T-helper 22 cell (primary cell): ENCODE measurements around the gene GJB3.
"Not testable (repeated sequence)": the region's sequence is repeated elsewhere in the genome, so short reads cannot be mapped to it uniquely, and the experiment has no call there.

ENCODE experiments used
- DNase-seq: peaks from one replicate; pipeline ENCODE4 v3.0.0-alpha.2; 2020; ENCODE audit warnings: low read depth

Gene GJB3

DNA sequence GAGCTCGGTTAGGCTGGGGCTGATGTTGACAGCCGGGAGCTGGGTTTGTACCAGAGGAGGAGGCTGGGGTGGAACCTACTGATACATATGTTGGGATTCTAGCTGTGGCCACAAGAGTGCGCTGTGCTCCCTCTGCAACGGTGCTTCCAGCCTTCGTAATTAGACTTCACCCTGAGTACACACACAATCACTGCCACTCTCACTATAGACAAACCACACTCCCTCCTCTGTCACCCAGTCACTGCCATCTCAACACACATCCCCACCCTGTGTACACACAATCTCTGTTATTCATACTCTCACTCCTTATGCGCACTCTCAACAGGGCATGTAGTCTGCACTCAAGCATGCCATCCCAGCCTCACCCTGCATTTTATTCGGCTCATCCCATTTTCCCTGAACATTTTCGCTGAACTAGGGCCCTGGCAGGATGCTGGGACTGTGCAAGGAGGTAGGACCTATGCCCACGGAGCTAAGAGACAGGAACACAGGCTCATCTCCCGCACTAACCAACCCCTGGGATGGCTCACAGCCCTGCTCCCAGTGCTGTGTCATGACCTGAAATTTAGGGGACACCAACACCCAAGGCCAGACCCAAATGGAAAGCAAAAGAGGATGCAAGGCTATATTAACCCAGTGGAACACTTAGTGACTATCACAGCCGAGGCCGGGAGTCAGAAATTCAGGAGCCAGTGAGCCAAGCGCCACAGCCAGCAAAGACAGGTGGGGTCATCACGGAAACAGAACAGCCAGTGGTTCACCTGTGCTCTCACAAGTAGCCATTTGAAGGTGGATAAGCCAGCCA is 5.7 kb downstream of the GJB3 start:
- no peak for DNase-seq

- no peak for DNase-seq
These were observed 6.7 kb downstream of the GJB3 start for GRCh38 chr1:34787461-34788420.

- DNase-seq = no peak
These were observed 10.0 kb downstream of the GJB3 start for GRCh38 chr1:34790985-34791384.

DNA sequence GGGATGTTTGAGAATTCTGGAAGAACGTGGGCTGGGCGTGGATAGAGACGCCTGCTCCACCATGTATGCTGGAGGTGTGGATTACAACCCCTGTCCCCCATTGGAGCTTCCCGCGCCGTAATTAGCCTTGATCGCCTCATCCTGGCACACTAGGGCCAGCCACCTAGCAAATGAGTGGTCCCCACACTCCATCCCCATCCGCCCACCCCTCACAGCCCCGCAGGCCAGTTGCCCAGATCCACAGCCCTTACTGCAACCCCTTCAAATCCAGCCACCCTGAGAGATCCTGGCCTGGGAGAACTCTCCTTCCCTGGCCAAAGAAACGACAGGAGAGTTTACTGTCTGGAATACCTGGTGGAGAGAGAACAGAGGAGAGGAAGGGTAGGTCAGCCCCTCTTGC is 11.4 kb downstream of the GJB3 start:
- DNase-seq = no peak

GRCh38 chr1:34792868-34793727 is 12.1 kb downstream of the GJB3 start, which contains the start of gene GJA4:
Gene GJA4 (plus strand): TSS chr1:34792999. CDS start chr1:34794214, 1,215 bp downstream.
- DNase-seq = no peak

DNA sequence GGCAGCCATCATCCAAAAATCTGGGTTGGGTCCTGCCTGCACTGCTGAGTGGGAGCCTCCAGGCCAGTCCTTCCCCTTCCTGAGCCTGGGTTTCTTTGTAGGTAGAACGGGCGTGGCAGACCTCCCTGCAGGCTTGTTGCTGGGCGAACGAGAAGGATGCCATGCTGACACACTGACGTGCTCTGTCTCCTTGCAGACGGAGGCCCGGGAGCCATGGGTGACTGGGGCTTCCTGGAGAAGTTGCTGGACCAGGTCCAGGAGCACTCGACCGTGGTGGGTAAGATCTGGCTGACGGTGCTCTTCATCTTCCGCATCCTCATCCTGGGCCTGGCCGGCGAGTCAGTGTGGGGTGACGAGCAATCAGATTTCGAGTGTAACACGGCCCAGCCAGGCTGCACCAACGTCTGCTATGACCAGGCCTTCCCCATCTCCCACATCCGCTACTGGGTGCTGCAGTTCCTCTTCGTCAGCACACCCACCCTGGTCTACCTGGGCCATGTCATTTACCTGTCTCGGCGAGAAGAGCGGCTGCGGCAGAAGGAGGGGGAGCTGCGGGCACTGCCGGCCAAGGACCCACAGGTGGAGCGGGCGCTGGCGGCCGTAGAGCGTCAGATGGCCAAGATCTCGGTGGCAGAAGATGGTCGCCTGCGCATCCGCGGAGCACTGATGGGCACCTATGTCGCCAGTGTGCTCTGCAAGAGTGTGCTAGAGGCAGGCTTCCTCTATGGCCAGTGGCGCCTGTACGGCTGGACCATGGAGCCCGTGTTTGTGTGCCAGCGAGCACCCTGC is 13.2 kb downstream of the GJB3 start:
- DNase-seq = no peak

DNA sequence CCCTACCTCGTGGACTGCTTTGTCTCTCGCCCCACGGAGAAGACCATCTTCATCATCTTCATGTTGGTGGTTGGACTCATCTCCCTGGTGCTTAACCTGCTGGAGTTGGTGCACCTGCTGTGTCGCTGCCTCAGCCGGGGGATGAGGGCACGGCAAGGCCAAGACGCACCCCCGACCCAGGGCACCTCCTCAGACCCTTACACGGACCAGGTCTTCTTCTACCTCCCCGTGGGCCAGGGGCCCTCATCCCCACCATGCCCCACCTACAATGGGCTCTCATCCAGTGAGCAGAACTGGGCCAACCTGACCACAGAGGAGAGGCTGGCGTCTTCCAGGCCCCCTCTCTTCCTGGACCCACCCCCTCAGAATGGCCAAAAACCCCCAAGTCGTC is 13.8 kb downstream of the GJB3 start:
- DNase-seq = no peak

DNA sequence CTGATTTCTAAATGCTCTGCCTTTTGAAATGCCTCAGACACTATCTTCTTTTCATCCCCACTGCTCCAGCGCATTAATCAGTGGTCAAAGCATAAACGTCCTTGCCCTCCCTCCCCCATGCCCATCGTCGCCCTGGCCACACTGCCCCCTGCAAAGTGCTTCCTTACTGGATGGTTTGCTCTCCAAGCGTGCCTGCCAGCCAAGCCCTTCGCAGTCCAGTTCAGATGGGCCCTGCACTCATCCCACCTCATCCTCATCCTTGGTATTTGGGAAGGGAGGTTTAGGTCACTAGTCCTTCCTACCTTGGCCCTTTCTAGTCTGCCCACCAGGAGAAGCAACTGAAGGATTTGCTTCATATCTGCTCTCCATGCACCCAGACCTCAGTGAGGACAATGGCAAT is 14.9 kb downstream of the GJB3 start:
- no peak for DNase-seq

GRCh38 chr1:34796990-34797389 is 16.0 kb downstream of the GJB3 start:
- DNase-seq = no peak

DNA sequence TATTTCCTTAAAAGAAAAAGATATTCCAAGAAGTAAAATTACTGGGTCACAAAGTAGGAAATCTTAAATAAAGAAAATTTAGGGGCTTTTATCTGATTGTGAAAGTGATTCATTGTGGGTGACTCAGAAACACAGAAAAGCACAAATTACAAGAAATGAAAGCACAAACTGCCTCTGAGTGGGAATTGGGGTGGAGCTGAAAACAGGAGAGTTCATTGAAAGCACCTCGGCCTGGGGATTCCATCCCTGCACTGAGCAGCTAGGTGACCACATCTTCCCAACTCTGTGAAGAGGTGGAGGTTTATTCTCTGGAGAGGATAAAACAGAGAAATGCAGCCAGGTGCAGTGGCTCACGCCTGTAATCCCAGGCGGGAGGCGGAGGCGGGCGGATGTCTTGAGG is 19.2 kb downstream of the GJB3 start:
- no peak for DNase-seq

DNA sequence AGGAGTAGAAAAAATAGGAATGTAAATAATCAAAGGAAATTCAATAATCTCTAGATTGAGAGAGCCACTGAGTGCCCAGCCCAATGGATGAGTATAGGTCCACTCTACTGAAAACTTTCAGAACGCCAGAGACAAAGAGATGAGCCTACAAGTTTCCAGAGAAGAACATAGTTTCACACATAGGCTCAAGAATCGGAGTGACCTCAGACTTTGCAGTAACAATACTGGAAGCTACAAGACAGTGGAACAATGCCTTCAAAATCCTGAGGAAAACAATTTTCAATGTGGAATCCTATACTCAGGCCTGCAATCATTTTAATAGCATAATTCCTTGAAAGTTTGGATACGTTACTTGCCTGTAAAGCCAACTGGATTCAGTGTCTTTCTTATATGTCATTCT is 22.8 kb downstream of the GJB3 start:
- no peak for DNase-seq

GRCh38 chr1:34806396-34806795 is 25.4 kb downstream of the GJB3 start:
- no peak for DNase-seq

DNA sequence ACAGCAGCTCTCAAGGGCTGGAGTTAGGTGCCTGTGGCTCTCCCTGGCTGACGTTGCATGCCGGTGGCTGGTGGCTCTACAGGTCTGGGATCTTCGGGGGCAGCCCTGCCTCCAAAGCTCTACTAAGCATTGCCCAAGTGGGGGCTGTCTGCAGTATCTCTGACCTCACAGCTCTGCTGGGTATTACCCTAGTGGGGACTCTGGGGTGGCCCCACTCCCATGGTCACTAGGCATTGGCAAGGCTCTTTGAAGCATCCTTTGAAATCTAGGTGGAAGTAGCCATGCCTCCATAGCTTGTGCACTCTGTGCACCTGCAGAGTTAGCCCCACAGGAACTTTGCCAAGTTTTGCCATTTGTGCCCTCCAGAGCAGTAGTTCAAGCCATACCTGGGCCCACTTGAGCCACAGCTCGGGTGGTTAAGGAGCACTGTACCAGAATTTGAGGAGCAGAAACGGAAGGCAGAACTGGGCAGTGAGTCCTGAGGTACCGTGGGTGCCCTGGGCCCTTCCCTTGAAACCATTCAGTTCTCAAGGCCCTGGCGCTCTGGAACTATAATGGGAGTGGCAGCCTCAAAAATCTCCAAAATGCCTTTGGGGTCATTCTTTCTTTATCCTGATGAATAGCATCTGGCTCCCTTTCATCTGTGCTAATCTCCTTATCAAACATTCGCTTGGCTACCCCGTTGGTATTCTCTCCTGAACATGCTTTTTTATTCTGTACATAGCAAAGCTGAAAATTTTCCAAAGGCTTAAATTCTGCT is 27.2 kb downstream of the GJB3 start:
- no peak for DNase-seq

GRCh38 chr1:34810781-34811180 is 29.8 kb downstream of the GJB3 start:
- DNase-seq = not testable (repeated sequence)

- DNase-seq = no peak
These were observed 35.3 kb downstream of the GJB3 start for GRCh38 chr1:34816332-34816731.

- DNase-seq = no peak
These were observed 35.8 kb downstream of the GJB3 start for GRCh38 chr1:34816778-34817177.

DNA sequence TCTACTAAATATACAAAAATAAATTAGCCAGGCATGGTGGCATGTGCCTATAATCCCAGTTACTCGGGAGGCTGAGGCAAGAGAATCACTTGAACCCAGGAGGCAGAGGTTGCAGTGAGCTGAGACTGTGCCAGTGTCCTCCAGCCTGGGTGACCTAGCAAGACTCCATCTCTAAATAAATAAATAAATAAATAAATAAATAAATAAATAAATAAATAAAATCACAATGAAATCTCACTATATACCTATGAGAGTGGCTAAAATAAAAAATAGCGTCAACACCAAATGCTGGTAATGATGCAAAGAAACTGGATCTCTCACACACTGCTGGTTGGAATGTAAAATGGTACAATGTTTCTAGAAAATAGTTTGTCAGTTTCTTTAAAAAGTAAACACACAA is 37.8 kb downstream of the GJB3 start:
- DNase-seq = not testable (repeated sequence)

GRCh38 chr1:34822202-34822601 is 41.2 kb downstream of the GJB3 start:
- DNase-seq = no peak

DNA sequence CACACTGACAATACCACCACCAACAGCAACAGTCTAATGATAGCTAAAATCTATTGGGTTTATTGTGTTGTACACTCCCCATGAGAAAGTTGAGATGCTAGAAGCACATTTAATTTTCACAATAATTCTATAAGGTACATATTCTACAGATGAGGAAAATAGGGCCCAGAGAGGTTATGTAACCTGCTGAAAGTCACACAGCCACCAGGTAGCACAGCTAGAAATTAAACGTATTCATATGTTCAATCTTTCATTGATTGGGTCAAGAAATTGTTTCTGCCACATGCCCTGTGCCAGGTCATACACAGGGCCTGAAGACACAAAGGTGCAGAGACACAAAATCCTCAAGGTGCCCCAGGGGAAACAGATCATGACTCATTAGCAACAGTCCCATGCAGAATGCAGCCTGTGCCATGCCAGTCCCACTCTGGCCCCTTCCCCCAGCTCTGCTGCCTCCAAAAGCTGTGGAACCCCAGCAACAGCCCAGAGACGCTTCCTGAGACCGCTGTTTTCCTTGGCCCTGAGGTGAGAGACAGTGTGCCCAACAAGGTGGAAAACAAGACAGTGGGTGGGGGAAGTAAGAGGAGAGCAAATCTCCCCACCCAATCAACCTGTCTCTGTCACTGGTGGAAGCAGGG is 43.9 kb downstream of the GJB3 start:
- DNase-seq = no peak
